MG63 (cell line): ENCODE data around the gene OR56B4. TPM values are rescaled to one million over a fixed set of nuclear protein-coding genes. Genes with fewer than 3 reads are reported as not detected.
"Not testable (repeated sequence)": the region's sequence is repeated elsewhere in the genome, so short reads cannot be mapped to it uniquely, and the experiment has no call there.

ENCODE experiments used
- DNase-seq: peaks from one replicate; pipeline ENCODE4 v3.0.0-alpha.2; 2020
- H3K27me3 ChIP-seq: fragments of 250-450 bp; sonication (Bioruptor Pico); 2 replicates; pipeline ENCODE4 v1.5.1; 2020; ENCODE audit warnings: mild to moderate bottlenecking, moderate library complexity
- H3K36me3 ChIP-seq: fragments of 250-450 bp; sonication (Bioruptor Pico); 2 replicates; pipeline ENCODE4 v1.5.1; 2020; ENCODE audit warnings: mild to moderate bottlenecking, moderate library complexity
- H3K4me3 ChIP-seq: fragments of 250-450 bp; sonication (Bioruptor Pico); 2 replicates; pipeline ENCODE4 v1.5.1; 2020; ENCODE audit warnings: mild to moderate bottlenecking, moderate library complexity
- H3K9me3 ChIP-seq: fragments of 250-450 bp; sonication (Bioruptor Pico); 2 replicates; pipeline ENCODE4 v1.5.1; 2020; ENCODE audit warnings: mild to moderate bottlenecking, moderate library complexity
- total RNA-seq: library from RNA; depleted of rRNA; stranded (reverse); fragments of >200 nt; shearing (Covaris generic); gene quantifications from 2 replicates; pipeline ENCODE4 v1.2.3, GENCODE V29; 2014; ENCODE audit warnings: low replicate concordance; rRNA removed

The OR56B4 gene
- total RNA-seq, 1 experiment from 2014 or later = not detected

- Histone ChIP-seq H3K4me3 (no peak overlapping the region), H3K36me3 (no peaks in the 10 kb centered on the region), H3K9me3 (no peaks in the 10 kb centered on the region), H3K27me3 (peaks cover 2% of the 10 kb centered on the region; the same call in 1 of the 2 replicates)
- DNase-seq = no peak
These were observed 21.5 kb downstream of the OR56B4 start for GRCh38 chr11:6129011-6129410.

GRCh38 chr11:6129635-6130034 is 22.2 kb downstream of the OR56B4 start:
- Histone ChIP-seq H3K4me3 (no peak overlapping the region), H3K36me3 (no peaks in the 10 kb centered on the region), H3K9me3 (no peaks in the 10 kb centered on the region), H3K27me3 (peaks cover under 1% of the 10 kb centered on the region; the same call in 1 of the 2 replicates)
- DNase-seq = no peak

DNA sequence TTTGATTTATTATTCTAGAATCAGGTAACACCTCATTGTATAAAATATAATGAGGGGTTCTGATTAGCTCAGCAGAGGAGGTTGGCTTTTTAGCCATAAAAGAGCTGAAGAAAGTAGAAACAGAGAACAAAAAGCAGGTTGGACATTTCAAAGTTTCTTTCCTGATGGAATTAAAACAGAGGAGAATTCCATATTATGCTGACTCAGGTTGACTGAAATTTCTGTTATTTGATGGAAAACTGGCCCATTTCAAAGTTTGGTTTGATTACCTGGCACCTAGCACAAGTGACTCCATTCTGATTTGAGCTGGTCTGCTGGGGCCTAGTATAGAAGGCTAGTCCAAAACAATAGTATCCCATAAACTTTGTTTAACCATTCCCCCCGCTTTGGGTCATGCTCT is 24.9 kb downstream of the OR56B4 start:
- Histone ChIP-seq H3K4me3 (no peak overlapping the region), H3K36me3 (no peaks in the 10 kb centered on the region), H3K9me3 (no peaks in the 10 kb centered on the region), H3K27me3 (peaks cover 5% of the 10 kb centered on the region; the same call in 1 of the 2 replicates)
- DNase-seq = no peak

DNA sequence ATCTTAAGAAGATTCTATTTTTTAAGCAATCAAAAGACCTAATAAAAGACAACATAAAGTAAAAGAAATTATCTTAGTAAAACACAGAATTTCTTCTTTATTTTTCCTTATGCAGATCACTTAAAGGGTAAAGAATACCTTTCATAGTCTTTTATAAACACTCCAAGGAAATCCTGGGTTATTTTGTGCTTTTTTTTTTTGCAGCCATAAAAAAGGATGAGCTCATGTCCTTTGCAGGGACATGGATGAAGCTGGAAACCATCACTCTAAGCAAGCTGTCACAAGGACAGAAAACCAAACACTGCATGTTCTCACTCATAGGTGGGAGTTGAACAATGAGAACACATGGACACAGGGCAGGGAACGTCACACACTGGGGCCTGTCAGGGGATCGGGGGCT is 28.5 kb downstream of the OR56B4 start:
- peaks cover 14% of the 10 kb centered on the region for H3K27me3 ChIP-seq
- H3K4me3 ChIP-seq, H3K36me3 ChIP-seq, DNase-seq, H3K9me3 ChIP-seq: not testable (repeated sequence)

DNA sequence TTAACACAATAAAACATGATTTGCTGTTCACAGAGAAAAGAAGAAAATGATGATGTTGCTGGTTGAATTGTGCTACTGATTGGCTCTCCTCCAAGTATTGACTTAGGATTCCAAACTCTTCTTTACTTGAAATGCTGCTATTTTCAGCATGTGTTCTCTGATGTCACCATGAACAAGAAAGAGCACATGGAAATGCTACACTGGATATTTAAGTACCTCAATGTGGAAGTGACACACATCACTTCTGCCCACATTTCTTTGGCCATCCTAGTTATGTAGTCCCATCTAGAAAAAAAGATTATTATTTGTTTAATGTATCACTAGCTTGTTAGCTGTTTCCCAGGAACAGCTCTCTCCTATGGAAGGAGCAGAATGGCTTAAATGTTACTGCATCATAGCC is 35.5 kb downstream of the OR56B4 start:
- H3K9me3 ChIP-seq = no peaks in the 10 kb centered on the region
- H3K27me3 ChIP-seq = peaks cover 22% of the 10 kb centered on the region
- no peak overlapping the region for H3K4me3 ChIP-seq
- H3K36me3 ChIP-seq = no peaks in the 10 kb centered on the region
- DNase-seq = no peak

DNA sequence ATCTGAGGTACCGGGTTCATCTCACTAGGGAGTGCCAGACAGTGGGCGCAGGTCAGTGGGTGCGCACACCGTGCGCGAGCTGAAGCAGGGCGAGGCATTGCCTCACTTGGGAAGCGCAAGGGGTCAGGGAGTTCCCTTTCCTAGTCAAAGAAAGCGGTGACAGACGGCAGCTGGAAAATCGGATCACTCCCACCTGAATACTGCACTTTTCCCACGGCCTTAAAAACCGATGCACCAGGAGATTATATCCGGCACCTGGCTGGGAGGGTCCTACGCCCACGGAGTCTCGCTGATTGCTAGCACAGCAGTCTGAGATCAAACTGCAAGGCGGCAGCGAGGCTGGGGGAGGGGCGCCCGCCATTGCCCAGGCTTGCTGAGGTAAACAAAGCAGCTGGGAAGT is 36.3 kb downstream of the OR56B4 start:
- not testable (repeated sequence) for DNase-seq, H3K4me3 ChIP-seq, H3K36me3 ChIP-seq, H3K9me3 ChIP-seq
- H3K27me3 ChIP-seq = peaks cover 22% of the 10 kb centered on the region

DNA sequence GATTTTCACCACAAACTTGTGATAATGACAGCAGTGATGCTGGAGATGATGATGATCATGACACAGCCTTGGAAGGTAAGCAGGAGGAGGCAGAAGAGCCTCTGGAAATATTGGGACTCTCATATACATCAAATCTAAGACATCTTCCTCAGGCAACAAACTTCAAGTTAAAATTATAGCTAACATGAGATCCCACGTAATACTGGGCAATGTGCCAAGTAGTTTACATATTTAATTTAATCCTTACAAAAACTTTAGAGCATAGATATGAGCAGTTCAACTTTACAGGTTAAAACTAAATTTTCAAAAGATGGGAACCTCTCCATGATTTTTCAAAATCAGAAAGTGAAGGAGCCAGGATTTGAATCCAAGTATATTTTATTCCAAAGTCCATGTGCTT is 43.6 kb downstream of the OR56B4 start:
- Histone ChIP-seq H3K27me3 (no peaks in the 10 kb centered on the region), H3K9me3 (no peaks in the 10 kb centered on the region), H3K36me3 (no peaks in the 10 kb centered on the region), H3K4me3 (no peak overlapping the region)
- DNase-seq = no peak

- Histone ChIP-seq H3K27me3 (no peaks in the 10 kb centered on the region), H3K9me3 (no peaks in the 10 kb centered on the region), H3K4me3 (no peak overlapping the region), H3K36me3 (no peaks in the 10 kb centered on the region)
- no peak for DNase-seq
These were observed 44.6 kb downstream of the OR56B4 start for GRCh38 chr11:6152126-6152525.

DNA sequence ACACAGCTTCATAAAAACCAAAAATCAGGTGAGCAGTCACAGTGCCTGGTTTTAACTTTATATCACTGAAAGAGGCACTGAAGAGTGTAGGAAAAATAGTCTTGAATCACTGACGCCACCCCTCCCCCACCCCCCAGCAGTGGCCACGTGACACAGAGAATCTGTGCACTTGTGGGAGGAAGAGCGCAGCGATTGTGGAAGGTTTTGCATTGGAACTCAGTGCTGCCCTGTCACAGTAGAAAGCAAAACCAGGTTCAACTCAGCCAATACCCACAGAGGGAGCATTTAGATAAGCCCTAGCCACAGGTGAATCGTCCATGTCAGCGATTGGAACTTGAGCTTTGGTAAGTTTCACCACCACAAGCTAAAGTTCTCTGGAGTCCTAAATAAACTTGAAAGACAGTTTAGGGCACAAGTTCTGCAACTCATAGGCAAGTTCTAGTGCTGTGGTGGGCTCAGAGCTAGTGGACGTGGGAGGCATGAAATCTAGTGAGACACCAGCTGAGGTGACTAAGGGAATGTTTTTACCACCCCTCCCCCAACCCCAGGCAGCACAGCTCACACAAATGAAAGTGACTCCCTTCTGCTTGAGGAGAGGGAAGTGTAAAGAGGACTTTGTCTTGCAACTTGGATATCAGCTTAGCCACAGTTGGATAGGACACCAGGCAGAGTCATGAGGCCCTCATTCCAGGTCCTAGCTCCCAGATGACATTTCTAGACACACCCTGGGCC is 49.3 kb downstream of the OR56B4 start:
- Histone ChIP-seq H3K9me3 (no peaks in the 10 kb centered on the region), H3K27me3 (no peaks in the 10 kb centered on the region), H3K36me3 (no peaks in the 10 kb centered on the region), H3K4me3 (no peak overlapping the region)
- no peak for DNase-seq

Other genes with a start within 250 kb of the OR56B4 start
- gene OR52E8, start 250.0 kb upstream of the OR56B4 start, total RNA-seq = not detected in 2 replicates
- gene OR52E4, start 227.1 kb upstream of the OR56B4 start, total RNA-seq = not detected in 2 replicates
- gene OR52E5, start 214.5 kb upstream of the OR56B4 start, total RNA-seq = not detected in 2 replicates
- gene OR56A3, start 165.4 kb upstream of the OR56B4 start, total RNA-seq = not detected in 2 replicates
- not detected in 2 replicates for gene OR56A5, start 139.2 kb upstream of the OR56B4 start, total RNA-seq
- not detected in 2 replicates for gene OR52L1, start 120.7 kb upstream of the OR56B4 start, total RNA-seq
- gene OR56A4, start 100.7 kb upstream of the OR56B4 start, total RNA-seq = not detected in 2 replicates
- not detected in 2 replicates for gene OR56A1, start 76.9 kb upstream of the OR56B4 start, total RNA-seq
- gene OR52B2, start 62.6 kb downstream of the OR56B4 start, total RNA-seq = not detected in 2 replicates
- not detected in 2 replicates for gene OR52W1, start 91.5 kb downstream of the OR56B4 start, total RNA-seq
- gene C11orf42, start 97.9 kb downstream of the OR56B4 start, total RNA-seq = not detected in 2 replicates
- 9.2 and 9.7 TPM in 2 replicates for gene FHIP1B, start 127.0 kb downstream of the OR56B4 start, total RNA-seq
- not detected in 2 replicates for gene CNGA4, start 131.4 kb downstream of the OR56B4 start, total RNA-seq
- gene CCKBR, start 152.2 kb downstream of the OR56B4 start, total RNA-seq = not detected in 2 replicates
- gene CAVIN3, start 212.8 kb downstream of the OR56B4 start, total RNA-seq = 159 and 168 TPM in 2 replicates